OCI-LY3 (cell line): ENCODE results near the gene ACTL10.

Experiments used
- EZH2phosphoT487 ChIP-seq: fragments of 200-600 bp; shearing (Covaris generic); IDR thresholded peaks from 2 replicates; pipeline ENCODE4 v1.6.1; 2018; ENCODE audit warnings: antibody characterized with exemption, mixed run types, low read depth
- TF ChIP-seq, protein P1 (sequence below): fragments of 200-600, 300-600 bp; sonication (generic); IDR thresholded peaks from 2 replicates; pipeline ENCODE4 v1.5.1; 2014; ENCODE audit warnings: antibody characterized with exemption, low read length, low read depth

DNA sequence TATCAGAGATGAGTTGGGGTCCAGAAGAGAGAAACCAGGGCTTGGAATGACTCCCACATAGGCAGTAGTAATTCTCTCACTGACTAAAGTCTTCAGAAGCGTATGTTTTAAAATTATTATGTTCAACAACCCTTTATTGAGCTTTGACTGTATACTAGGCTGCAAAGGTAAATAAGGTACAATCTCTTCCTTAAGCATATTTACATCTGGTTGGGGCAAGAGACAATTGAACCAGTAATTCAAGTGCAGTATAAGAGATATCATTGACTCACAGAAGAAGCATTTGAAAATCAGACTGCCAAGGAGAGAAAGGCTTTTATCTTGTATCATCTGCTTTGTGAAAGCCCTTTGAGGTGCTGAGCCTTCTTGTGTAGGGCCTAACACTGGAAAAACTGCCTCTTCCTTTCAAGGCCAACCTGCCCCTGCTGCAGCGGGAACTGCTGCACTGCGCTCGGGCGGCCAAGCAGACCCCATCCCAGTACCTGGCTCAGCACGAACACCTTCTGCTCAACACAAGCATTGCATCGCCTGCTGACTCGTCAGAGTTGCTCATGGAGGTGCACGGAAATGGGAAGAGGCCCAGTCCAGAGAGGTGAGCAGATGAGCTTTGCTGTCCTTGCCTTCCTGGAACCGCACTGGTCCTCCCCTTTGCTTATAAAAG, 43.9 kb upstream of the ACTL10 start:
- TF ChIP-seq, protein P1, sequence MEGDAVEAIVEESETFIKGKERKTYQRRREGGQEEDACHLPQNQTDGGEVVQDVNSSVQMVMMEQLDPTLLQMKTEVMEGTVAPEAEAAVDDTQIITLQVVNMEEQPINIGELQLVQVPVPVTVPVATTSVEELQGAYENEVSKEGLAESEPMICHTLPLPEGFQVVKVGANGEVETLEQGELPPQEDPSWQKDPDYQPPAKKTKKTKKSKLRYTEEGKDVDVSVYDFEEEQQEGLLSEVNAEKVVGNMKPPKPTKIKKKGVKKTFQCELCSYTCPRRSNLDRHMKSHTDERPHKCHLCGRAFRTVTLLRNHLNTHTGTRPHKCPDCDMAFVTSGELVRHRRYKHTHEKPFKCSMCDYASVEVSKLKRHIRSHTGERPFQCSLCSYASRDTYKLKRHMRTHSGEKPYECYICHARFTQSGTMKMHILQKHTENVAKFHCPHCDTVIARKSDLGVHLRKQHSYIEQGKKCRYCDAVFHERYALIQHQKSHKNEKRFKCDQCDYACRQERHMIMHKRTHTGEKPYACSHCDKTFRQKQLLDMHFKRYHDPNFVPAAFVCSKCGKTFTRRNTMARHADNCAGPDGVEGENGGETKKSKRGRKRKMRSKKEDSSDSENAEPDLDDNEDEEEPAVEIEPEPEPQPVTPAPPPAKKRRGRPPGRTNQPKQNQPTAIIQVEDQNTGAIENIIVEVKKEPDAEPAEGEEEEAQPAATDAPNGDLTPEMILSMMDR: no peak
- TF ChIP-seq EZH2phosphoT487: no peak
